Fibroblast of pulmonary artery (primary cell): ENCODE results near the gene IGLL5.

Source experiments
- DNase-seq: peaks from one replicate; pipeline ENCODE4 v3.0.0-alpha.2; 2010; ENCODE audit warnings: low read depth
- H3K4me3 ChIP-seq: replicated peaks from 2 replicates; pipeline ENCODE4 v1.5.1; 2011; ENCODE audit warnings: low read depth, mild to moderate bottlenecking, control low read depth, low read length, moderate library complexity
- CTCF ChIP-seq: IDR thresholded peaks from 2 replicates; pipeline ENCODE4 v1.5.1; 2011; ENCODE audit warnings: mild to moderate bottlenecking, control low read depth, low read length, inconsistent platforms; ENCODE audit errors: missing control alignments

IGLL5 gene

DNA sequence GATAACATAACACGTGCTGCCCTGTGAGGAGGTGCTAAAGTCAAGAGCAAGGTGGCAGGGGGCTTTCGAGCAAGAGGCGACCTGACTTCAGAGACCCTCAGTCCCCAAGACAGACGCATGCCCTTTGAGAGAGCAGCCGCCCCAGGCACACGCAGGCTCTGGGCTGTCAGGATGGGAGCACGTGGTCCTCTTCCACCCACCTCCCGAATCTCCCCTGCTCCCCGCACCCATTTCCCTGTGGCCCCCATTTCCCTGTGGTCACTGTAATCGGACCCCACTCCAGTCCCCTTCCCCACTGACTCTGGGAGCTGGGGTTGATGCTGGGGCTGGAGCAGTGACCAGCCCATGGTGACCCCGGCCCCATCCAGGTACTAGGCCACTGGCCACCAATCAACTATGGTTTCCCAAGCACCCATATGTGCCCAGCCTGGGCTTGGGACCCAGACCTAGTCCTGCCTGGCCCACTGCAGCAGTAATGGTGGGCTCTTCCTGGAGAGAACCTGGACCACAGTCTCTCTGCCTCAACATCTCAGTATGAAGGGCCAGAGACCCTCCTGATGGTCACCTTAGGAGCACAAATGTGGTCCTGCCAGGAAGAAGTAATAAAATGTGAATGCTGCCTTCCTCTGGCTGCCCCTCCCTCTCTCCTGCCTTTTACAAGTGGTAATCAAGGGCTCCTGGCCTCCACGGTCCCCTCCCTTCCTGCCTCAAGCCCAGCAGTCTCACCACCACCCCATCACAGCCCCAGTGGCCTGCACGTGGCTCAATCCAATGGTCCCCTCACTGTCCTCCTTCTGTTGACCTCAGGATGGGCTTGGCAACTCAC, 39.0 kb downstream of the IGLL5 start:
- TF ChIP-seq CTCF, result no peak
- no peak overlapping the region for H3K4me3 ChIP-seq
- DNase-seq, result no peak

GRCh38 chr22:22927196-22927887, 39.7 kb downstream of the IGLL5 start:
- no peak overlapping the region for H3K4me3 ChIP-seq
- TF ChIP-seq CTCF, result no peak
- DNase-seq, result no peak

- DNase-seq, result peak; percentile 3
- H3K4me3 ChIP-seq, result no peak overlapping the region
- TF ChIP-seq CTCF, result no peak
Measured at GRCh38 chr22:22927888-22928665, 40.5 kb downstream of the IGLL5 start.

- H3K4me3 ChIP-seq, result no peak overlapping the region
- no peak for TF ChIP-seq CTCF
- DNase-seq, result peak; percentile 33
Measured at GRCh38 chr22:22928666-22929380, 41.2 kb downstream of the IGLL5 start.

- TF ChIP-seq CTCF, result no peak
- DNase-seq, result no peak
- H3K4me3 ChIP-seq, result no peak overlapping the region
Measured at GRCh38 chr22:22929381-22930221, 42.0 kb downstream of the IGLL5 start.

- TF ChIP-seq CTCF, result no peak
- no peak for DNase-seq
- no peak overlapping the region for H3K4me3 ChIP-seq
Measured at GRCh38 chr22:22930222-22930497, 42.5 kb downstream of the IGLL5 start.
